ENCODE results near the gene PABPN1L. TPM values are rescaled to one million over a fixed set of nuclear protein-coding genes. Genes with fewer than 3 reads are reported as not detected.

Gene PABPN1L
- total and polyA plus RNA-seq, 12 donors = 0.21 TPM; not detected in 11

GRCh38 chr16:88830783-88831182 lies 35.7 kb downstream of the PABPN1L start:
- TF ChIP-seq CTCF (IDR thresholded peaks at IDR 0.05) = no peak
- no peak for ATAC-seq
- DNase-seq = no peak
- WGBS, 2 donors = 91 to 93% methylated on average over 14 of the region's 14 CpGs
- no peaks in the 10 kb centered on the region for H3K4me1 ChIP-seq
- H3K4me3 ChIP-seq = no peak overlapping the region
- H3K27me3 ChIP-seq = no peaks in the 10 kb centered on the region
- H3K27ac ChIP-seq = no peak overlapping the region
- no peaks in the 10 kb centered on the region for H3K9me3 ChIP-seq
- intact Hi-C loops (cut with DNase I) = no loop called here
- H3K36me3 ChIP-seq = peaks cover 0 to 53% (median 0%) of the 10 kb centered on the region in 9 donors

GRCh38 chr16:88830258-88830657 lies 36.2 kb downstream of the PABPN1L start:
- no peaks in the 10 kb centered on the region for H3K27me3 ChIP-seq
- intact Hi-C loops (cut with DNase I) = no loop called here
- 63% methylated on average over 11 of the region's 11 CpGs for WGBS, 2 donors
- no peak overlapping the region for H3K27ac ChIP-seq
- no peak overlapping the region for H3K4me3 ChIP-seq
- peak in 7 of 8 donors; percentile 10 to 63 (median 36) for ATAC-seq
- H3K4me1 ChIP-seq = no peaks in the 10 kb centered on the region
- TF ChIP-seq CTCF (IDR thresholded peaks at IDR 0.05) = no peak
- H3K9me3 ChIP-seq = no peaks in the 10 kb centered on the region
- peak; percentile 34 to 57 for DNase-seq
- H3K36me3 ChIP-seq = peaks cover 0 to 50% (median 0%) of the 10 kb centered on the region in 9 donors

- no peak overlapping the region for H3K27ac ChIP-seq
- WGBS, 2 donors = 92% methylated on average over 24 of the region's 24 CpGs
- ATAC-seq = no peak
- TF ChIP-seq CTCF (IDR thresholded peaks at IDR 0.05) = no peak
- no peaks in the 10 kb centered on the region for H3K4me1 ChIP-seq
- no peak overlapping the region for H3K4me3 ChIP-seq
- H3K9me3 ChIP-seq = no peaks in the 10 kb centered on the region
- no peaks in the 10 kb centered on the region for H3K27me3 ChIP-seq
- intact Hi-C loops (cut with DNase I) = loop anchor here in 1 of 10 donors (5.0 kb wide), 1 partner anchor 919 kb away; no protein-coding TSS in a partner anchor
- DNase-seq = no peak
- H3K36me3 ChIP-seq = peaks cover 0 to 51% (median 0%) of the 10 kb centered on the region in 9 donors
Measured at GRCh38 chr16:88828711-88829110, 37.7 kb downstream of the PABPN1L start.

- no peak for DNase-seq
- WGBS, 2 donors = 93 to 94% methylated on average over 21 of the region's 21 CpGs
- H3K4me1 ChIP-seq = no peaks in the 10 kb centered on the region
- peaks cover 0 to 56% (median 0%) of the 10 kb centered on the region in 9 donors for H3K36me3 ChIP-seq
- no peak overlapping the region for H3K27ac ChIP-seq
- no peak for TF ChIP-seq CTCF (IDR thresholded peaks at IDR 0.05)
- ATAC-seq = no peak
- H3K9me3 ChIP-seq = no peaks in the 10 kb centered on the region
- no peak overlapping the region for H3K4me3 ChIP-seq
- intact Hi-C loops (cut with DNase I) = loop anchor here in 1 of 10 donors (5.0 kb wide), 1 partner anchor 920 kb away; no protein-coding TSS in a partner anchor
- no peaks in the 10 kb centered on the region for H3K27me3 ChIP-seq
Measured at GRCh38 chr16:88827727-88828126, 38.7 kb downstream of the PABPN1L start.

All from heart right ventricle (tissue), 16 donors.